Panc1 (cell line): Measurements from ENCODE around the gene JPH2. TPM values are rescaled to one million over a fixed set of nuclear protein-coding genes. Genes with fewer than 3 reads are reported as not detected.

Experiments used
- ATAC-seq: fragments of 200-7000 bp; cut with Tn5 transposase; 2 replicates; pipeline ENCODE4 v1.9.1; 2020; ENCODE audit warnings: mild to moderate bottlenecking, moderate library complexity
- BruUV-seq: library from RNA; stranded (reverse); fragments of 400-500 nt; replicated peaks from 2 replicates; lab custom pipeline; 2021; lab: Mats Ljungman, UMichigan
- CTCF ChIA-PET: fragments of 300-600 bp; sonication (Branson Sonifier 250); formaldehyde crosslinking; loops from one replicate; lab custom pipeline; 2022; ENCODE audit warnings: antibody characterized with exemption; lab: Charles Lee
- POLR2A ChIA-PET: fragments of 300-600 bp; sonication (Branson Sonifier 250); formaldehyde crosslinking; loops from one replicate; lab custom pipeline; 2022; ENCODE audit warnings: antibody characterized with exemption; lab: Charles Lee
- DNase-seq: peaks from one replicate; pipeline ENCODE4 v3.0.0-alpha.2; 2010; ENCODE audit warnings: low read depth, low spot score
- H3K27ac ChIP-seq: 2 replicates; pipeline ENCODE4 v1.5.1; 2011; ENCODE audit warnings: mild to moderate bottlenecking, low read length, inconsistent platforms
- H3K27me3 ChIP-seq: fragments of 200-500 bp; sonication (Bioruptor generic); 2 replicates; pipeline ENCODE4 v1.6.0; 2014; ENCODE audit warnings: low read length, inconsistent platforms; ENCODE audit not compliant: control insufficient read depth, insufficient read depth
- H3K36me3 ChIP-seq: fragments of 200-500 bp; sonication (Bioruptor generic); 2 replicates; pipeline ENCODE4 v1.5.1; 2014; ENCODE audit warnings: inconsistent platforms, mild to moderate bottlenecking, low read length, moderate library complexity; ENCODE audit not compliant: control insufficient read depth, insufficient read depth
- H3K4me1 ChIP-seq: 2 replicates; pipeline ENCODE4 v1.5.1; 2011; ENCODE audit warnings: inconsistent platforms, mild to moderate bottlenecking, low read length, moderate library complexity; ENCODE audit not compliant: control insufficient read depth, insufficient read depth
- H3K4me3 ChIP-seq, 2 experiments: 2 replicates each; pipeline ENCODE4 v1.5.1; 2011 to 2012; ENCODE audit warnings: low read depth in 2 of 2, low read length in 2 of 2, mild to moderate bottlenecking in 2 of 2, inconsistent platforms in 1 of 2, moderate library complexity in 1 of 2
- H3K9me3 ChIP-seq: fragments of 200-500 bp; sonication (Bioruptor generic); 2 replicates; pipeline ENCODE4 v1.5.1; 2014; ENCODE audit warnings: low read depth, mild to moderate bottlenecking, inconsistent platforms, low read length, moderate library complexity; ENCODE audit not compliant: control insufficient read depth, insufficient read depth
- POLR2AphosphoS5 ChIP-seq: IDR thresholded peaks from 2 replicates; pipeline ENCODE4 v1.6.1; 2012; ENCODE audit warnings: mild to moderate bottlenecking, low read depth, low read length, moderate library complexity
- SIN3A ChIP-seq: IDR thresholded peaks from 2 replicates; pipeline ENCODE4 v1.6.1; 2012; ENCODE audit warnings: low read depth, mild to moderate bottlenecking, low read length, moderate library complexity, borderline replicate concordance; ENCODE audit not compliant: insufficient read depth
- TCF7L2 ChIP-seq: IDR thresholded peaks from 2 replicates; pipeline ENCODE4 v1.6.1; 2011; ENCODE audit warnings: mild to moderate bottlenecking, low read depth, low read length, inconsistent platforms
- in situ Hi-C: cut with HindIII; loops from 2 replicates; pipeline ENCODE4 v1.10.0; 2016; ENCODE audit warnings: low sequenced_read_pairs, low pct_unique_long_range_greater_than_20kb
- intact Hi-C: fragments of 100-400 bp; cut with micrococcal nuclease; formaldehyde crosslinking; loops from one replicate; pipeline ENCODE4 v1.10.0; 2022; ENCODE audit not compliant: unreplicated experiment
- total RNA-seq: library from RNA; stranded (reverse); gene quantifications from one replicate; pipeline ENCODE4 v1.2.1, GENCODE V29; 2021; ENCODE audit not compliant: unreplicated experiment
- TF ChIP-seq, protein P1 (sequence below), 2 experiments: IDR thresholded peaks; 2 replicates each; pipeline ENCODE4 v1.6.1; 2011 to 2012; ENCODE audit warnings: low read depth in 2 of 2, control low read depth in 1 of 2, low read length in 1 of 2, mild to moderate bottlenecking in 1 of 2, moderate library complexity in 1 of 2; ENCODE audit not compliant: insufficient read depth in 1 of 2
- TF ChIP-seq, protein P2 (sequence below): fragments of 450-650 bp; IDR thresholded peaks from 2 replicates; pipeline ENCODE4 v1.5.1; 2017; ENCODE audit warnings: mild to moderate bottlenecking

The JPH2 gene
- total RNA-seq, 1 experiment from 2014 or later: 0.49 TPM

DNA sequence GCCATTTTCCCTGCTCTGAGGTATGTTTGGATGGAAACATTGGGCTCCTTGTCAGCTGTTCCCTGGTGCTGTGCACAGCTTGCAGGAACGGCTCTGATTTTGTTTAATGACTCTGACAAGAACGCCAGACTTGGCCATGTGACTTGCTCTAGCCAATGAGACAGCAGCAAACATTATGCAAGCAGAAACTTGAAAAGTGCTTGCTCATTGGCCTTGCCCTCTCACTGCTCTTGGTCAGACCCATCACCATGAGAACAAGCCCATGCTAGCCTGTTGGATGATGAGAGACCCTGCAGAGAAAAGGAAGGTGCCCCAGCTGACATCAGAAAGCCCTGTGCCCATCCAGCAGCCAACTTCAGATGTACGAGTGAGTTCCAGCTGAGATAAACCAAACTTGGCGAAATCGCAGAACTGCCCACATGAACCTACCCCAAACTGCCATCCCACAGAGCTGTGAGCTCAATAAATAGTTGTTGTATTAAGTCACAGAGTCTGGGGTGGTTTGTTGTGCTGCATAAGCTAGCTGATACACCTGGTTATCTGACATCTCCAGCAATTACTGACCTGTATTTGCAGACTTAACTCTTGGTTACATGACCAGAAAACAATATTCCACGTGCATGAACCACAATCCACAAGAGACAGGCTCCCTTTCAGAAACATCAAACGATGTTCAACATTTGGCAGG is 96.9 kb downstream of the JPH2 start:
- Histone ChIP-seq H3K9me3 (no peaks in the 10 kb centered on the region), H3K4me1 (no peaks in the 10 kb centered on the region), H3K4me3 (no peak overlapping the region), H3K27me3 (no peaks in the 10 kb centered on the region), H3K36me3 (no peaks in the 10 kb centered on the region), H3K27ac (no peak overlapping the region)
- in situ Hi-C loops (no loop called here), intact Hi-C loops (loop anchor here (10.0 kb wide), 1 partner anchor 645 kb away; no protein-coding TSS in a partner anchor)
- CTCF ChIA-PET: interaction anchor here (0.7 kb wide), 1 partner anchor 26 kb away, joined by 4 read pairs; no protein-coding TSS in a partner anchor
- ATAC-seq: no peak
- TF ChIP-seq, protein P1, sequence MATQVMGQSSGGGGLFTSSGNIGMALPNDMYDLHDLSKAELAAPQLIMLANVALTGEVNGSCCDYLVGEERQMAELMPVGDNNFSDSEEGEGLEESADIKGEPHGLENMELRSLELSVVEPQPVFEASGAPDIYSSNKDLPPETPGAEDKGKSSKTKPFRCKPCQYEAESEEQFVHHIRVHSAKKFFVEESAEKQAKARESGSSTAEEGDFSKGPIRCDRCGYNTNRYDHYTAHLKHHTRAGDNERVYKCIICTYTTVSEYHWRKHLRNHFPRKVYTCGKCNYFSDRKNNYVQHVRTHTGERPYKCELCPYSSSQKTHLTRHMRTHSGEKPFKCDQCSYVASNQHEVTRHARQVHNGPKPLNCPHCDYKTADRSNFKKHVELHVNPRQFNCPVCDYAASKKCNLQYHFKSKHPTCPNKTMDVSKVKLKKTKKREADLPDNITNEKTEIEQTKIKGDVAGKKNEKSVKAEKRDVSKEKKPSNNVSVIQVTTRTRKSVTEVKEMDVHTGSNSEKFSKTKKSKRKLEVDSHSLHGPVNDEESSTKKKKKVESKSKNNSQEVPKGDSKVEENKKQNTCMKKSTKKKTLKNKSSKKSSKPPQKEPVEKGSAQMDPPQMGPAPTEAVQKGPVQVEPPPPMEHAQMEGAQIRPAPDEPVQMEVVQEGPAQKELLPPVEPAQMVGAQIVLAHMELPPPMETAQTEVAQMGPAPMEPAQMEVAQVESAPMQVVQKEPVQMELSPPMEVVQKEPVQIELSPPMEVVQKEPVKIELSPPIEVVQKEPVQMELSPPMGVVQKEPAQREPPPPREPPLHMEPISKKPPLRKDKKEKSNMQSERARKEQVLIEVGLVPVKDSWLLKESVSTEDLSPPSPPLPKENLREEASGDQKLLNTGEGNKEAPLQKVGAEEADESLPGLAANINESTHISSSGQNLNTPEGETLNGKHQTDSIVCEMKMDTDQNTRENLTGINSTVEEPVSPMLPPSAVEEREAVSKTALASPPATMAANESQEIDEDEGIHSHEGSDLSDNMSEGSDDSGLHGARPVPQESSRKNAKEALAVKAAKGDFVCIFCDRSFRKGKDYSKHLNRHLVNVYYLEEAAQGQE (IDR thresholded peaks at IDR 0.05; ENCODE audit: insufficient read depth in 1 of 2, low read depth in 2 of 2, low read length in 1 of 2): no peak
- no peak for TF ChIP-seq SIN3A
- TF ChIP-seq, protein P2, sequence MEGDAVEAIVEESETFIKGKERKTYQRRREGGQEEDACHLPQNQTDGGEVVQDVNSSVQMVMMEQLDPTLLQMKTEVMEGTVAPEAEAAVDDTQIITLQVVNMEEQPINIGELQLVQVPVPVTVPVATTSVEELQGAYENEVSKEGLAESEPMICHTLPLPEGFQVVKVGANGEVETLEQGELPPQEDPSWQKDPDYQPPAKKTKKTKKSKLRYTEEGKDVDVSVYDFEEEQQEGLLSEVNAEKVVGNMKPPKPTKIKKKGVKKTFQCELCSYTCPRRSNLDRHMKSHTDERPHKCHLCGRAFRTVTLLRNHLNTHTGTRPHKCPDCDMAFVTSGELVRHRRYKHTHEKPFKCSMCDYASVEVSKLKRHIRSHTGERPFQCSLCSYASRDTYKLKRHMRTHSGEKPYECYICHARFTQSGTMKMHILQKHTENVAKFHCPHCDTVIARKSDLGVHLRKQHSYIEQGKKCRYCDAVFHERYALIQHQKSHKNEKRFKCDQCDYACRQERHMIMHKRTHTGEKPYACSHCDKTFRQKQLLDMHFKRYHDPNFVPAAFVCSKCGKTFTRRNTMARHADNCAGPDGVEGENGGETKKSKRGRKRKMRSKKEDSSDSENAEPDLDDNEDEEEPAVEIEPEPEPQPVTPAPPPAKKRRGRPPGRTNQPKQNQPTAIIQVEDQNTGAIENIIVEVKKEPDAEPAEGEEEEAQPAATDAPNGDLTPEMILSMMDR: no peak
- TF ChIP-seq POLR2AphosphoS5: no peak
- TF ChIP-seq TCF7L2: no peak
- POLR2A ChIA-PET: no interaction called here
- no peak for DNase-seq
- BruUV-seq: no TSS peak

DNA sequence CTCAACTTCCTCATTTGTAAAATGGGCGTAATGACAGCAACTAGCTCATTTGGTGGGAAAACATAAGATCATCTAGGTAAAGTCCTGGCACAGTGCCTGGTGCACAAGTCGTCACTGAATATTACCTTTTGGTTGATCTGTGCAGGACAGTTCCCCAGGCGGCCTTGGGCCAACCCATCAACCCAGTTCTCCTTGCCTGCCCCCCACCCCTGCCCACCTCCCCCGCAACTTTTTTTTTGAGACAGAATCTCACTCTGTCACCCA is 99.2 kb downstream of the JPH2 start:
- BruUV-seq: no TSS peak
- POLR2A ChIA-PET: no interaction called here
- Histone ChIP-seq H3K9me3 (no peaks in the 10 kb centered on the region), H3K27ac (no peak overlapping the region), H3K4me1 (no peaks in the 10 kb centered on the region), H3K4me3 (no peak overlapping the region), H3K27me3 (no peaks in the 10 kb centered on the region), H3K36me3 (no peaks in the 10 kb centered on the region)
- no peak for DNase-seq
- TF ChIP-seq POLR2AphosphoS5: no peak
- TF ChIP-seq, protein P1 (IDR thresholded peaks at IDR 0.05; ENCODE audit: insufficient read depth in 1 of 2, low read depth in 2 of 2, low read length in 1 of 2): no peak
- TF ChIP-seq TCF7L2: no peak
- TF ChIP-seq, protein P2: no peak
- no peak for TF ChIP-seq SIN3A
- ATAC-seq: no peak
- intact Hi-C loops: loop anchor here (10.0 kb wide), 1 partner anchor 643 kb away; no protein-coding TSS in a partner anchor
- CTCF ChIA-PET: no interaction called here
- in situ Hi-C loops: no loop called here
